GM11168 (cell line): ENCODE data around the gene NAV2.

Experiments
- in situ Hi-C: fragments of 300-500 bp; cut with MboI; formaldehyde crosslinking; loops from one replicate; pipeline ENCODE4 v1.12.0; 2022; ENCODE audit warnings: low sequenced_read_pairs; ENCODE audit not compliant: unreplicated experiment

Gene NAV2

GRCh38 chr11:19931141-19931770 lies 218.6 kb downstream of the NAV2 start:
- in situ Hi-C loops = no loop called here

GRCh38 chr11:19931771-19932369 lies 219.2 kb downstream of the NAV2 start:
- in situ Hi-C loops = no loop called here

- in situ Hi-C loops = no loop called here
These were observed 220.6 kb downstream of the NAV2 start for GRCh38 chr11:19933132-19933735.

- in situ Hi-C loops = no loop called here
These were observed 221.3 kb downstream of the NAV2 start for GRCh38 chr11:19933801-19934488.

- in situ Hi-C loops = no loop called here
These were observed 222.2 kb downstream of the NAV2 start for GRCh38 chr11:19934828-19935259.

GRCh38 chr11:19935507-19935906 lies 222.9 kb downstream of the NAV2 start:
- in situ Hi-C loops = no loop called here

GRCh38 chr11:19936461-19936860 lies 223.8 kb downstream of the NAV2 start:
- in situ Hi-C loops = no loop called here

- in situ Hi-C loops = no loop called here
These were observed 225.7 kb downstream of the NAV2 start for GRCh38 chr11:19938169-19938856.

GRCh38 chr11:19938866-19939265 lies 226.2 kb downstream of the NAV2 start:
- in situ Hi-C loops = no loop called here

- in situ Hi-C loops = no loop called here
These were observed 226.8 kb downstream of the NAV2 start for GRCh38 chr11:19939415-19939929.

- in situ Hi-C loops = no loop called here
These were observed 228.2 kb downstream of the NAV2 start for GRCh38 chr11:19940831-19941230.

GRCh38 chr11:19946681-19947080 lies 234.0 kb downstream of the NAV2 start:
- in situ Hi-C loops = no loop called here

GRCh38 chr11:19947537-19948114 lies 235.0 kb downstream of the NAV2 start:
- in situ Hi-C loops = no loop called here

- in situ Hi-C loops = loop anchor here (25.0 kb wide), 1 partner anchor 413 kb away; the partner anchor contains the start of gene HTATIP2
These were observed 237.0 kb downstream of the NAV2 start for GRCh38 chr11:19949606-19950005.

- in situ Hi-C loops = loop anchor here (25.0 kb wide), 1 partner anchor 411 kb away; the partner anchor contains the start of gene HTATIP2
These were observed 239.0 kb downstream of the NAV2 start for GRCh38 chr11:19951558-19952115.

- in situ Hi-C loops = loop anchor here (25.0 kb wide), 1 partner anchor 410 kb away; the partner anchor contains the start of gene HTATIP2
These were observed 239.5 kb downstream of the NAV2 start for GRCh38 chr11:19952116-19952605.

- in situ Hi-C loops = loop anchor here (25.0 kb wide), 1 partner anchor 409 kb away; the partner anchor contains the start of gene HTATIP2
These were observed 240.3 kb downstream of the NAV2 start for GRCh38 chr11:19952911-19953310.

- in situ Hi-C loops = loop anchor here (25.0 kb wide), 1 partner anchor 409 kb away; the partner anchor contains the start of gene HTATIP2
These were observed 240.7 kb downstream of the NAV2 start for GRCh38 chr11:19953336-19953735.

- in situ Hi-C loops = loop anchor here (25.0 kb wide), 1 partner anchor 408 kb away; the partner anchor contains the start of gene HTATIP2
These were observed 241.3 kb downstream of the NAV2 start for GRCh38 chr11:19953909-19954308.
